RWPE1 (cell line): ENCODE measurements around the gene BRWD1.

Experiments used
- CTCF ChIA-PET: fragments of 350-600 bp; sonication (Branson Sonifier 250); formaldehyde crosslinking; extraction: SDS; loops from one replicate; lab custom pipeline; 2021; lab: Yijun Ruan, JAX
- POLR2A ChIA-PET: fragments of 400-600 bp; formaldehyde crosslinking; extraction: SDS; loops from one replicate; lab custom pipeline; 2020; ENCODE audit warnings: antibody characterized with exemption; ENCODE audit not compliant: low non-redundant PET; lab: Yijun Ruan, JAX
- DNase-seq: peaks from one replicate; pipeline ENCODE4 v3.0.0; 2012; ENCODE audit warnings: low spot score
- H3K27ac ChIP-seq: fragments of 450-650 bp; 2 replicates; pipeline ENCODE4 v1.5.1; 2017
- CTCF ChIP-seq: fragments of 450-650 bp; conservative IDR thresholded peaks from 2 replicates; pipeline ENCODE4 v1.5.1; 2017; ENCODE audit warnings: low read depth, mild to moderate bottlenecking

BRWD1 gene

GRCh38 chr21:39316729-39317128 lies 3.3 kb upstream of the BRWD1 start:
- no peak for TF ChIP-seq CTCF
- ChIA-PET POLR2A (no interaction called here), CTCF (no interaction called here)
- no peak overlapping the region for H3K27ac ChIP-seq
- no peak for DNase-seq

DNA sequence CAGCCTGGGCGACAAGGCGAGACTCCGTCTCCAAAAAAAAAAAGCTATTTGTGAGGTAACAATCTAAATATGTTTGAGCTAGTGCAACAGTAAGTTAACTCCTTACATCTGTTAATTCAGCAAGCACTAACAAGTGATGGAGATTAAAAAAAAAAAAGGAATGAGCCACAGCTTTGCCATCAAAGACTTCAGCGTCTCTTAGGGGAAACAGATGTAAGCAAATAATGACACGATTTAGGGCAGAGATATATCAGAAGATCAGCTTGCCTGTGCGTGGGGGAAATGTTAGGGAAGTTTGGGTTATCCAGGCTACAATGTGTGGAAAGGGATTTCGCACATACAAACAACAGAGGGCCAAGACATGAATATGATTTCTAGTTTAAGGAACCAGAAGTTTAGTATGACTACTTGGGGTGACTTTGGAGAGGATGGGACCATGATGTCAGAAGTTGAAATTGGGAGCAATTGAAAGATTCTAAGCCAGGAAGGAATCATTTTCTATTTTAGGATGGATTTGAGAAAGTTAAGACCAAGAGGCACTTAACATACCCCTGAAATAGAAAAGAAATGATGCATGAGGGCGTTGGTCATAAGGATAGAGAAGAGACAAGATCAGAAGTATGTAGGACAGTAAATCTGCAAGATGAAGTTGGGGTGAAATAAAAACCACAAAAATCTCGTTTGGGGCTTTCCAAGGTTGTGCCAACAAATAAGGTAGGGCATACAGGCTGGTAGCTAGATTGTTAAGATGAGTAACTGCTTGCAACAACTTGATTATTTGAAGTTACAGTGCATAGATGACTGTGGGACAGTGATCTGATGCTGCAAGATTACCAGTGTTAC lies 2.4 kb upstream of the BRWD1 start:
- H3K27ac ChIP-seq = peak overlapping the region; percentile 95; the same call in 1 of the 2 replicates
- POLR2A ChIA-PET = interaction anchor here (0.6 kb wide), 2 partner anchors 12 to 13 kb away, joined by 9 to 15 read pairs; no protein-coding TSS in a partner anchor
- DNase-seq = no peak
- no peak for TF ChIP-seq CTCF
- CTCF ChIA-PET = no interaction called here

- POLR2A ChIA-PET = interaction anchor here (0.6 kb wide), 2 partner anchors 14 to 46 kb away, joined by 3 to 15 read pairs; no protein-coding TSS in a partner anchor
- peak overlapping the region; percentile 95 for H3K27ac ChIP-seq
- no peak for TF ChIP-seq CTCF
- CTCF ChIA-PET = interaction anchor here (0.5 to 1.9 kb wide), 3 partner anchors 31 to 70 kb away, joined by 3 to 8 read pairs (median 4); no protein-coding TSS in a partner anchor
- DNase-seq = peak; percentile 27
Measured at GRCh38 chr21:39314143-39315027, 953 bp upstream of the BRWD1 start.

GRCh38 chr21:39313042-39313570 lies 326 bp downstream of the BRWD1 start:
- CTCF ChIA-PET = interaction anchor here (0.7 to 1.9 kb wide), 2 partner anchors 28 to 32 kb away, joined by 3 to 8 read pairs; no protein-coding TSS in a partner anchor
- TF ChIP-seq CTCF = no peak
- H3K27ac ChIP-seq = peak overlapping the region; percentile 95
- DNase-seq = peak; percentile 39
- POLR2A ChIA-PET = interaction anchor here (0.5 to 0.6 kb wide), 2 partner anchors 37 to 72 kb away, joined by 4 to 6 read pairs; no protein-coding TSS in a partner anchor

GRCh38 chr21:39312112-39313041 lies 1.1 kb downstream of the BRWD1 start:
- ChIA-PET CTCF (interaction anchor here (0.6 to 0.7 kb wide), 2 partner anchors 28 to 158 kb away, joined by 4 to 7 read pairs; no protein-coding TSS in a partner anchor), POLR2A (interaction anchor here (0.5 to 0.6 kb wide), 2 partner anchors 37 to 73 kb away, joined by 4 to 6 read pairs; no protein-coding TSS in a partner anchor)
- peak; percentile 100 for DNase-seq
- H3K27ac ChIP-seq = peak overlapping the region; percentile 95
- no peak for TF ChIP-seq CTCF
